ENCODE data around the gene BCL2L2.

BCL2L2 gene

DNA sequence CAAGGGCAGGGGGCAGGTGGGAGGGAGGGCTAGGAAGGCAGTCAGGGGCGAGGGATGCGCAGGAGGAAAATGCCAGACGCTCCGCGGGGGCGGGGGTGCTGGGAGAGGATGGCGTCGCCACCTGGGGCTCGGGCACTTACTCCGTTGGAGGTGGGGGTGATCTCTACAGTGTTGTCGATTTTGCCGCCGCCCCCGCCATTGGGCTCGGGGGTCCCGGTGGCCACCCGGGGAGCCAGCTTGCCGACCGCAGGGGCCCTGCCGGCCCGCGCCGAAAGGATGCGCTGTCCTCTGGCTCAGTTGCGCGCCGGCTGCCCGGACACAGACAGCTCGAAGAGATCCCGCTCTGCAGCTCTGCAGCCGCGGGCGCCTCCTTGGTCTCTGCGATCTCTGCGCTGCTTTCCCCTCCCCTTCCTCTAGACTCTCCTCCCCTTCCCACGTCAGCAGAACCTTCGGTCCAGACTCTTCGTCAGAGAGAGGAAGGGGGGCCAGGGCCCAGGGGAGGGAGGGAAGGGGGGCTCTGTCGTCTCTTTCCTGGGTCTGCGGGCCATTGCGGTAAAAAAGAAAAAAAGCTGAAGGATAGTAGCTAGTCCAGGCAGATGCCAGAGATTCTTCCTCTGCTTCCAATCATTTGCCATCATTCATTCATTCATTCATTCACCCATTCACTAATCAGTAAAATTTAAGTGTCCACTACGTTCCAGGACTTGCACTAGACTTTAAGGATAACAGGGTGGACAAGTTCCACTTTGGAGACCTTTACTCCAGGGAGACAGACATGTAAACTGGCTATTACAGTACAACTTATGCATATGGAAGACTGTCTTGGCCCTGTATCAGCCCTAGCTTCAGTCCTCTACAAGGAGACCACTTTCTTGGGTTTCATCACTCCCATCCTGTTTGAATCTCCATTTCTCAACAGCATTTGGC is 46.1 kb downstream of the BCL2L2 start, which contains the start of gene SLC22A17:
Gene SLC22A17, minus strand, starts transcription at position 382 of the 927 bp plus-strand sequence.
- H3K4me3 ChIP-seq (ENCODE audit: low read depth, low read length) = no peak within 1 kb of the TSS
- no peak for DNase-seq (ENCODE audit: low read depth)

DNA sequence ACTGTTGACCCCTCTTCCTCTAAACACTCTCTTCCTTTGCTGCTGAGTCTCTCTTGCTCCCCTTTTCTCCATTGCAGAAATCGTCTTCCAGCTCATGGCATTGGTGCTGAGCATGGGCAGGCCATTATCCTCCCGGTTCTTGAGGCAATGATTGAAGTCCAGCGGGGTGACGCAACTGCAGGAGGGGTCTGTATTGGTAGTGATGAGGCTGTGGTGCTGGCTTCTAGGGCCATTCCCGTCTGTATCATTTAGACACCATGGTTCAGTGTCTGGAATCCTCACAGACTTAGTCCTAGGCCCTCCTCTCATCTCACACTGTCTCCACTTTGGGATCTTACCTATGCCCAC is 46.8 kb downstream of the BCL2L2 start:
- no peak overlapping the region for H3K4me3 ChIP-seq (ENCODE audit: low read depth, low read length)
- DNase-seq (ENCODE audit: low read depth) = no peak
- TF ChIP-seq, protein P1, sequence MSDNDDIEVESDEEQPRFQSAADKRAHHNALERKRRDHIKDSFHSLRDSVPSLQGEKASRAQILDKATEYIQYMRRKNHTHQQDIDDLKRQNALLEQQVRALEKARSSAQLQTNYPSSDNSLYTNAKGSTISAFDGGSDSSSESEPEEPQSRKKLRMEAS (IDR thresholded peaks at IDR 0.05; ENCODE audit: low read depth, low read length) = no peak
- TF ChIP-seq, protein P2, sequence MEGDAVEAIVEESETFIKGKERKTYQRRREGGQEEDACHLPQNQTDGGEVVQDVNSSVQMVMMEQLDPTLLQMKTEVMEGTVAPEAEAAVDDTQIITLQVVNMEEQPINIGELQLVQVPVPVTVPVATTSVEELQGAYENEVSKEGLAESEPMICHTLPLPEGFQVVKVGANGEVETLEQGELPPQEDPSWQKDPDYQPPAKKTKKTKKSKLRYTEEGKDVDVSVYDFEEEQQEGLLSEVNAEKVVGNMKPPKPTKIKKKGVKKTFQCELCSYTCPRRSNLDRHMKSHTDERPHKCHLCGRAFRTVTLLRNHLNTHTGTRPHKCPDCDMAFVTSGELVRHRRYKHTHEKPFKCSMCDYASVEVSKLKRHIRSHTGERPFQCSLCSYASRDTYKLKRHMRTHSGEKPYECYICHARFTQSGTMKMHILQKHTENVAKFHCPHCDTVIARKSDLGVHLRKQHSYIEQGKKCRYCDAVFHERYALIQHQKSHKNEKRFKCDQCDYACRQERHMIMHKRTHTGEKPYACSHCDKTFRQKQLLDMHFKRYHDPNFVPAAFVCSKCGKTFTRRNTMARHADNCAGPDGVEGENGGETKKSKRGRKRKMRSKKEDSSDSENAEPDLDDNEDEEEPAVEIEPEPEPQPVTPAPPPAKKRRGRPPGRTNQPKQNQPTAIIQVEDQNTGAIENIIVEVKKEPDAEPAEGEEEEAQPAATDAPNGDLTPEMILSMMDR (IDR thresholded peaks at IDR 0.05; ENCODE audit: low read depth, low read length) = no peak
- TF ChIP-seq MYC (IDR thresholded peaks at IDR 0.05; ENCODE audit: low read depth, low read length) (no peak), POLR2A (IDR thresholded peaks at IDR 0.05; ENCODE audit: extremely low read depth, insufficient read length) (no peak)

More for the DNA sequence above, 46.1 kb downstream of the BCL2L2 start, which contains the start of gene SLC22A17:
- TF ChIP-seq MYC (IDR thresholded peaks at IDR 0.05; ENCODE audit: low read depth, low read length) = no peak
- no peak for TF ChIP-seq POLR2A (IDR thresholded peaks at IDR 0.05; ENCODE audit: extremely low read depth, insufficient read length)
- TF ChIP-seq, protein P1 (IDR thresholded peaks at IDR 0.05; ENCODE audit: low read depth, low read length) = no peak
- TF ChIP-seq, protein P2 (IDR thresholded peaks at IDR 0.05; ENCODE audit: low read depth, low read length) = no peak

DNA sequence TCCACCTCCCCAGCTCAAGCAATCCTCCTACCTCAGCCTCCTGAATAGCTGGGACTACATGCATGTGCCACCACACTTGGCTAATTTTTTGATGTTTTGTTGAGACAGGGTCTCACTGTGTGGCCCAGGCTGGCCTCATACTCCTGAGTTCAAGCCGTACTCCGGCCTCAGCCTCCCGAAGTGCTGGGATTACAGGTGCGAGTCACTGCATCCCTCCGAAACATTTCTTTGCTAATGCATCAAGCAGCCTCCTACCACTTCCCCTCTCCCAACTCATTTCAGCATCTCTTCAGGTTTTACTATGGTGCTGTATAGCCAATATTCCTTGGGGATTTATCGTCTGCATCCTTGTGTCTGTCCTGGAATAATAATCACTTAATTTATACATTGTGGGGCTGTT is 48.4 kb downstream of the BCL2L2 start:
- no peak for DNase-seq (ENCODE audit: low read depth)
- TF ChIP-seq POLR2A (IDR thresholded peaks at IDR 0.05; ENCODE audit: extremely low read depth, insufficient read length) (no peak), MYC (IDR thresholded peaks at IDR 0.05; ENCODE audit: low read depth, low read length) (no peak)
- TF ChIP-seq, protein P2 (IDR thresholded peaks at IDR 0.05; ENCODE audit: low read depth, low read length) = no peak
- TF ChIP-seq, protein P1 (IDR thresholded peaks at IDR 0.05; ENCODE audit: low read depth, low read length) = no peak
- H3K4me3 ChIP-seq (ENCODE audit: low read depth, low read length) = no peak overlapping the region

DNA sequence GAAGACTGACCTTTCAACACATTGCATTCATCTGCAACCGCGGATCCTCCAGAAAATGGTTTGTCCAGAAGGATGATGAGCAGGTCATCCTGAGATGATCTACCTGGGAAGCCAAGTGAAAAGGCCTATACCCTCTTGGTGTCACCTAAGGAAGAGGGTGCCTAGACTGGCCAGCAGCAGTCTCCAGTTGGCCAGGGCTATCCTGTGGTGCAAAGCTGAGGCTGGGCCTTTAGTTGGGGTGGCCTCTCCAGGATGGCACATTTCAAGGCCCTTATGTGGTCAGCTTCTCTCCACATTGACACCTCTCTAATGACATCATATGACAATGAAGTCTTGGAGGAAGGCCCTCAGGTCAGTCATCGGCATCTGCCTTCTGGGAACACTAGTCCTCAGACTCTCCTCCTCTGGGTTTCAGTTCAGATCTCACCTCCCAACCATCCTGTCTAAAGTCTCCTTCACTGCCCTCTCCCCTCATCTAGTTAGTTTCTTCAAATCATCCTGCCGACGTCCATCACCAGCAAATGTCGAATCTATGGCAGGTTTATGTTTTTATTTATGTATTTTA is 49.3 kb downstream of the BCL2L2 start:
- TF ChIP-seq POLR2A (IDR thresholded peaks at IDR 0.05; ENCODE audit: extremely low read depth, insufficient read length) (no peak), MYC (IDR thresholded peaks at IDR 0.05; ENCODE audit: low read depth, low read length) (no peak)
- TF ChIP-seq, protein P2 (IDR thresholded peaks at IDR 0.05; ENCODE audit: low read depth, low read length) = no peak
- TF ChIP-seq, protein P1 (IDR thresholded peaks at IDR 0.05; ENCODE audit: low read depth, low read length) = no peak
- no peak for DNase-seq (ENCODE audit: low read depth)

DNA sequence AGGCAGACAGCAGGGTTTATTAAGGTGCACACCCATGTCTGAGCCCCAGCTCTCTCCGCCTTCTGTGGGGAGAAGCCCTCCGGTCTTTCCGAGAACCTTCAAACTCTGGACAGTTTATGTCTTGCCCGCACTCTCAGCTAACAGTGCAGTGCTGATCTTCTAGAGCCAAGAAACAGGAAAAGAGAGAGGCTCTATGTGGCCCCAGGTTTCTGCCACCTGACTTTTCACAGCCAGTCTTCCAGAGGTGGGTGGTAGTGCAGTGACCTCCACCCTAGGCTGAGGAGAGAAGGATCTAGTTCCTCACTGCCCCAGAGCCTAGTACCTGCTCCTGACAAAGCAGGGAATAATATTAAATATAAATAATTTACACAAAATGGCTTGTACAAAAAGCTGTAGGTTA is 50.0 kb downstream of the BCL2L2 start:
- no peak overlapping the region for H3K4me3 ChIP-seq (ENCODE audit: low read depth, low read length)
- no peak for DNase-seq (ENCODE audit: low read depth)
- TF ChIP-seq MYC (IDR thresholded peaks at IDR 0.05; ENCODE audit: low read depth, low read length) = no peak
- TF ChIP-seq, protein P2 (IDR thresholded peaks at IDR 0.05; ENCODE audit: low read depth, low read length) = no peak
- TF ChIP-seq, protein P1 (IDR thresholded peaks at IDR 0.05; ENCODE audit: low read depth, low read length) = no peak
- no peak for TF ChIP-seq POLR2A (IDR thresholded peaks at IDR 0.05; ENCODE audit: extremely low read depth, insufficient read length)

More for the DNA sequence above, 49.3 kb downstream of the BCL2L2 start:
- H3K4me3 ChIP-seq (ENCODE audit: low read depth, low read length) = no peak overlapping the region

Data from NB4 (cell line).